Activated naive CD4-positive, alpha-beta T cell treated with Interleukin-2 at 50 U/mL for 16 hours (primary cell): ENCODE results near the gene CSHL1.
A peak's percentile ranks its signal among the peaks of the same experiment; 100 is the strongest.
"Not testable (repeated sequence)": the region's sequence is repeated elsewhere in the genome, so short reads cannot be mapped to it uniquely, and the experiment has no call there.

Source experiments
- DNase-seq: peaks from one replicate; pipeline ENCODE4 v3.0.0-alpha.2; 2020

Gene CSHL1

GRCh38 chr17:63939884-63940283, 28.8 kb upstream of the CSHL1 start:
- DNase-seq = no peak

- DNase-seq = no peak
These were observed 28.3 kb upstream of the CSHL1 start for GRCh38 chr17:63939401-63939800.

GRCh38 chr17:63937920-63938319, 26.9 kb upstream of the CSHL1 start:
- no peak for DNase-seq

- DNase-seq = no peak
These were observed 26.3 kb upstream of the CSHL1 start for GRCh38 chr17:63937319-63937718.

GRCh38 chr17:63934183-63935112, 23.4 kb upstream of the CSHL1 start:
- DNase-seq = no peak

- no peak for DNase-seq
These were observed 22.5 kb upstream of the CSHL1 start for GRCh38 chr17:63933598-63933997.

GRCh38 chr17:63932721-63933120, 21.7 kb upstream of the CSHL1 start:
- DNase-seq = no peak

GRCh38 chr17:63931981-63932561, 21.0 kb upstream of the CSHL1 start, which contains the start of gene CD79B:
Gene CD79B (minus strand): TSS chr17:63932331. CDS start chr17:63932261, 70 bp downstream.
- peak; percentile 40 for DNase-seq

DNA sequence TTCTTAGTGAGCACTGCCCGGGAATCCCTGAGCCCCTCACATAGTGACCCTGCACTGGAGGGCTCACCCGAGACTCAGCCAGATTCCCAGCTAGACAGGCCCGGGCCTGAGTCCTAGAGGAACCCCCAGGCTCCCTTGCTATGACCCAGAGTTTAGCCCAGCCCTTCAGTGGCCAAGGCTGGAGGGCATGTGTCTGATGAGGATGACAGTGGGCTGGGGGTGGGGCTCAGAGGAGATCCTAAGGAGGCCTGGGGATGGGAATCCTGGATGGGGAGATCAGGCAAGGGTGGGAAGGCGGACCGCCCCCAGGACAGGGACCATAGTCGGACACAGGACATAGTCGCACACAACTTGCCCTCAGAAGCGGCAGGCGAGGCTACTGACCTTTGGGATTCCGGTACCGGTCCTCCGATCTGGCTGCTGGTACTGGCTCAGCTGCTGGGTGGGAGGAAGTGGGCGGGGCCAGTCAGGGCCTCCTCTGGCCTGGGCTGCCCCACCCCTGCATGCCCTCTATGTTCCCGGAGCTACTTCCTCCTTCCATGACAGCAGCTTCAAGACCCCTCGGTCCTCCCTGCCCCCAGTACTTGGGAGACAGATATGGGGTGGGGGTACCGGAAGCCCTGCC, 20.0 kb upstream of the CSHL1 start:
- DNase-seq = peak; percentile 60

- no peak for DNase-seq
These were observed 19.1 kb upstream of the CSHL1 start for GRCh38 chr17:63929860-63930766.

- no peak for DNase-seq
These were observed 18.1 kb upstream of the CSHL1 start for GRCh38 chr17:63928966-63929695.

DNA sequence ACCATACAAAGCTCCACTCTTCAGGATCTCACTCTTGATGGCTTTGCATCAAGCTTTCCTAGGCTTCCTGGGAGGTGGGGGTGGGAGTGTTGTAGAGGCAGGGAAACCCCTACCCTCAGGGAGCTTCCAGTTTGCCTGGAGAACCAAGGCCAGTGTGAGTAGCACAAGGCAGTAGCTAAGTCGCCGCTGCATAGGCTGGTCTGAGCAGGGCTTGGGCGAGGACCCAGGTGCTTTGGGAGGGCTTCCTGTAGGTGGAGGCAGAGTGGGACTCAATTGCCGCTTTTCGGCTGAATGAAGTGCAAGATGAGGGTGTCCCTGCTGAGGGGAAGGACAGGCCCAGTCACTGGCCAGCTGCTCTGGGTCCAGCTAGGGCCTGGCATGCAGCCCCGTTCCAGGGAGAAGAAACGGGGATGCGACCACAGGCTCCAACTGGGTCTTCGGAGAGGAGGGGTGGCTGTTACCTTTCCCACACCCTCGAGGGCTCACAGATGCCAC, 17.2 kb upstream of the CSHL1 start:
- DNase-seq = no peak

GRCh38 chr17:63927464-63928171, 16.6 kb upstream of the CSHL1 start:
- DNase-seq = no peak

DNA sequence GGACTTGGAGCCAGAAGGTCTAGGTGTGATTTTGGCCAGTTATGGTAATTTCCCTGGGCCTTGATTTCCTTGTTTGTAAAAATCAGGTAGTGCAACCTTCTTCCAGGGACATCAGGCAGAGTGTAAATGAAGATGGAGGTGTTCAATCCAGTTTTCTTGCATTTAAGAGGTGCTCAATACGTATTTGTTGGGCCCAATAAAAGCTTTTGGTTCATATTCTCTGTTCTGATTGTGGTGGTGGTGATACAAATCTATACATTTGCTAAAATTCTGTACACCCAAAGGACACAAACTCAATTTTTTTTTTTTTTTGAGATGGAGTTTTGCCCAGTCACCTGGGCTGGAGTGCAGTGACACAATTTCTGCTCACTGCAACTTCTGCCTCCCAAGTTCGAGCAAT, 15.1 kb upstream of the CSHL1 start:
- no peak for DNase-seq

GRCh38 chr17:63925615-63926014, 14.6 kb upstream of the CSHL1 start:
- DNase-seq = no peak

DNA sequence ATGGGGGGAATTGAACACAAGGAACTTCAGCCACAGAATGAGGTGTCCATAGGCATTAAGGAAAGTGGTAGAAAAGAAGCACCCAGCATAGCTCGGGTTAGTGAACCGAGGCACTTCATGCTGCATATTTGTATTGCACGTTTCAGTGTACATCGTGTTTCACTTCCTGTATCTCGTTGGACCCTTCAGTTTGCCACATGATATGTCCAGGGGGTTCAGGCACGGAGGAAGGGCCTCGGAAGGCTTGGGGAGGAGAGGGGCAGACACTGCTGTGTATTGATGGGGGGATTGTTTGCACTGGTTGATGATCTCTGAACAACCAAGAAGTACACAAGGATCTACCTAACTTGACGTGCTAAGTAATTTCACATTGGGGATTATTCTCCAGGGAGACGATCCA, 11.3 kb upstream of the CSHL1 start:
- not testable (repeated sequence) for DNase-seq

- DNase-seq = not testable (repeated sequence)
These were observed 9.7 kb upstream of the CSHL1 start for GRCh38 chr17:63920779-63921178.

DNA sequence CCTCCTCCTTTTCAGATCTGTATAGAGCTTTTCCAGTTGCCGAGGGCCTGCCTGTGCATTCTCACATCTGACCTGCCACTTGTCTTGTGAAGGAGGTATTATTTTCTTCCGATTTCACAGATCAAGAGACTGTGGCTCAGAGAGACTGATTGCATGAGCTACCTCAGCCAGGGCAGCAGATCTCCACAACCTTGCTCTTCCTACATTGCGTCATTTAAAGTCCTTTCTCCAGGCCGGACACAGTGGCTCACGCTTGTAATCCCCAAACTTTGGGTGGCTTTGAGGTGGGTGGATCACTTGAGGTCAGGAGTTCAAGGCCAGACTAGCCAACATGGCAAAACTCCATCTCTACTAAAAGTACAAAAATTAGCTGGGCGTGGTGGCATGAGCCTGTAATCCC, 9.0 kb upstream of the CSHL1 start:
- DNase-seq = not testable (repeated sequence)

DNA sequence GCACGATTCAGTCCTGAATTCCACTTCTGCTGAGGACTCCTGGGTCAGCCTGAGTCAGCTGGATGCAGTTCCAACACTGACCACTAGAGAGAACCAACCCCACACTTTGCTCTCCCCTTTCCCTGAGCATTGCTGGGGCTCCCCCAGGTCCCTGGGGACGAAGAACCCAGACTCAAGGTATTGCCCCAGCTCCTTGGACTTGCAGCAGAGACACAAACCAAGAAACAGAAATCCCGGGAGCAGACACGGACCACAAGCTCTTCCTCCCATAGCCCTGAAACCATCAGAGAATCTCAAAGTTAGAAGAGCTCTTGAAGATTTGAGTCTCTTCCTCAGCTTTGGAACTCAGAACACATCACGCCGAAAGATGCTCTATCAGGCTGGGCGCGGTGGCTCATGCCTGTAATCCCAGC, 8.3 kb upstream of the CSHL1 start:
- DNase-seq = peak; percentile 73

DNA sequence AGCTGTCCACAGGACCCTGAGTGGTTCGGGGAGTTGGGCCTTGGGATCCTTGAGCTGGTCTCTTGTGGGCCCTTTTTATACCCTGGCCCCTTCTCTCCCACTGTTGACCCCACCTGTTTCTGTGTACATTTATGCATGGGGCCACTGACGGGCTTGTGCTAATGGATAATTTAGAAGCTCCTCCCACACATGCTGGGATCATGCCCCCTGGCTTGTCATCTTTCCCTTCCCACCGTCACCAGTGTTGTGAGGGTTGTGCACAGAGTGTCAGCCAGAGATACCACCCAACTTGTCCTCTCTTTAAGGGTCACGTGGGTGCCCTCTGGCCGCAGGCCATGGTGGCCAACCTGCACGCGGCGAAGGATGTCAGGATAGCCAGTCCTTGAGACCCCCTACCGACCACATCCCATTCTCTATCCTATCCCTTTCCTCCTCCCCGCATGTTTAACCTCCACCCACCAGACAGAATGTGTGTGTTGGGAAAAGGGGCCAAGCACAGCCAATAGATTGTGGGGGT, 7.8 kb upstream of the CSHL1 start, which contains the start of gene GH1:
GH1 (minus strand) TSS at position 51 of the 517 bp plus-strand sequence. CDS start 63 bp downstream, outside the sequence.
- DNase-seq = not testable (repeated sequence)

GRCh38 chr17:63918305-63918704, 7.2 kb upstream of the CSHL1 start:
- no peak for DNase-seq
